Activated CD4-positive, alpha-beta T cell treated with anti-CD3 and anti-CD28 coated beads for 36 hours (primary cell): Measurements from ENCODE around the gene RHOU. TPM values are rescaled to one million over a fixed set of nuclear protein-coding genes. Genes with fewer than 3 reads are reported as not detected.
A peak's percentile ranks its signal among the peaks of the same experiment; 100 is the strongest.
"Not testable (repeated sequence)": the region's sequence is repeated elsewhere in the genome, so short reads cannot be mapped to it uniquely, and the experiment has no call there.

Experiments
- ATAC-seq: fragments of 200-7000 bp; cut with Tn5 transposase; one replicate; pipeline ENCODE4 v1.10.0; 2021; ENCODE audit warnings: mild to moderate bottlenecking, moderate library complexity
- CTCF ChIA-PET: fragments of 350-600 bp; sonication (Branson Sonifier 250); formaldehyde crosslinking; loops from one replicate; lab custom pipeline; 2021; ENCODE audit warnings: antibody characterized with exemption; lab: Charles Lee
- POLR2A ChIA-PET: fragments of 350-600 bp; sonication (Branson Sonifier 250); formaldehyde crosslinking; loops from one replicate; lab custom pipeline; 2021; ENCODE audit warnings: antibody characterized with exemption, inconsistent platforms; lab: Charles Lee
- DNase-seq: peaks from one replicate; pipeline ENCODE4 v3.0.0-alpha.2; 2020
- H3K27ac Mint-ChIP-seq: one replicate; pipeline ENCODE4 v1.8.0; 2021; ENCODE audit warnings: mixed read lengths
- H3K27me3 Mint-ChIP-seq: one replicate; pipeline ENCODE4 v1.8.0; 2021; ENCODE audit warnings: mixed read lengths
- H3K36me3 Mint-ChIP-seq: one replicate; pipeline ENCODE4 v1.8.0; 2021; ENCODE audit warnings: low read depth, mixed read lengths
- H3K4me1 Mint-ChIP-seq: one replicate; pipeline ENCODE4 v1.8.0; 2021; ENCODE audit warnings: mixed read lengths
- H3K4me3 Mint-ChIP-seq: one replicate; pipeline ENCODE4 v1.8.0; 2021; ENCODE audit warnings: mild to moderate bottlenecking, moderate library complexity, mixed read lengths
- H3K9me3 Mint-ChIP-seq: one replicate; pipeline ENCODE4 v1.8.0; 2021; ENCODE audit warnings: low read depth, mixed read lengths
- intact Hi-C, 2 experiments: fragments of 100-400 bp; cut with DNase I in 1 of 2; cut with micrococcal nuclease in 1 of 2; formaldehyde crosslinking; loops; one replicate each; pipeline versions ENCODE4 v1.14.2 to v1.15.1; 2022 to 2024; cut with DNase I, micrococcal nuclease
- total RNA-seq, 2 experiments: library from RNA; stranded (reverse); gene quantifications; one replicate each; pipeline ENCODE4 v1.2.3, GENCODE V29; 2021

Gene RHOU
- 1 to 10 TPM; 1.2 TPM for total RNA-seq

DNA sequence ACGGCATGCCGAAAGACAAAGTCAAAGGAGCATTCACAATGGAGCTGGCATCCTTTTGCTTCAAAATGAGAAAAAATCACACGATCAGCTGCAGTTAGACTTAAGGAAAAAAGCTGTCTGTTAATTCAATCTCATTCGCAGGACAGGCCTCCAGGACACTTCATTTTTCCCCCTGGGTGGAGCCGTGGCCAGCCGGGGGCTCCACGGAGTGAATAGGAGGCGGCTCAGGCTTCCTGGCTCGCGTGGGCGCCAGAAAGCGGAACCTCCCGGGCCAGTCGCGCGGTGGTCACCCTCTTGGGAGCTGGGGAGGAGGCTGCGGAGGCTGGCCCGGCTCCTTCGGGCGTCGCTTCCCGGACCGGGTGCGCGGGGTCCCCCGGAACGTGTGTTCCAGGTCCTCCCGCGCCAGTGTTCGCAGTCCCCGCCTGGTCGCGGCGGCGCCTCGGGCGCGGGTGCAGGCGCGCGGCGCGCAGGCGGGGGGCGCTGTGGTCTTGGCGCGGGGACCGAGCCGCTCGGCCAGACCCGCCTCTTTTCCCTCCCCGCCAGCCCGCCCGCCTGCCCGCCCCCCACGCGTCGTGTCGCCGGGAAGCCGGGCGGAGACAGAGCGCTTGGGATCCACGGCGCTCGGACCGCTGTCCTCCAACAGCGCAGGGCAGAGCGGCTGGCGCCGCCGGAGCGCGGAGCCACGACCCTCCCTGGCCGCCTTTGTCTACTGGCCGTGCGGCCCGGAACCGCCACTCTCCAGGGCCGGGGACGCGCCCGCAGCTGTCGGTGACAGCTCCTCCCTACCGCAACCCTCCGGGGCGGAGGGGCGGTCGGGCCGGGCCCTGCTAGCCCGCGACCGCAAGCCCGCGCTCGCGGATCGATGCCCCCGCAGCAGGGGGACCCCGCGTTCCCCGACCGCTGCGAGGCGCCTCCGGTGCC lies at the start of gene RHOU:
Gene RHOU, plus strand, starts transcription at position 599 of the 921 bp plus-strand sequence. Its CDS starts 264 bp downstream, at position 863.
- H3K9me3 Mint-ChIP-seq: no peaks in the 10 kb centered on the region
- CTCF ChIA-PET: interaction anchor here (0.5 to 2.7 kb wide), 16 partner anchors 10 to 516 kb away, joined by 3 to 24 read pairs (median 3); no protein-coding TSS in a partner anchor
- POLR2A ChIA-PET: no interaction called here
- DNase-seq: peak; percentile 82
- intact Hi-C loops: loop anchor here (1.0 to 10.0 kb wide), 6 partner anchors 57 to 492 kb away; no protein-coding TSS in a partner anchor
- H3K27me3 Mint-ChIP-seq: peaks cover 10% of the 10 kb centered on the region
- H3K4me1 Mint-ChIP-seq: peaks cover 8% of the 10 kb centered on the region
- H3K27ac Mint-ChIP-seq: no peak within 1 kb of the TSS
- H3K36me3 Mint-ChIP-seq: no peaks in the 10 kb centered on the region
- peak within 1 kb of the TSS; percentile 70 for H3K4me3 Mint-ChIP-seq
- peak; percentile 88 for ATAC-seq

DNA sequence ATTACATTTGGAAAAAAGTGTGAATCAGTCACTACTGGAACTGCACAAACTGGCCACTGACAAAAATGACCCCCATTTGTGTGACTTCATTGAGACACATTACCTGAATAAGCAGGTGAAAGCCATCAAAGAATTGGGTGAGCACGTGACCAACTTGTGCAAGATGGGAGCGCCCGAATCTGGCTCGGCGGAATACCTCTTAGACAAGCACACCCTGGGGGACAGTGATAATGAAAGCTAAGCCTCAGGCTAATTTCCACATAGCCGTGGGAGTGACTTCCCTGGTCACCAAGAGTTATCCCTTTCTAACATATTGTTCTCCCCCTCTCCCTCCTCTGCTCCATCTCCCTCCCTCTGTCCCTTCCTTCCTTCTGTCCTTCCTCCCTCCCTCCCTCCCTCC lies 47.7 kb upstream of the RHOU start:
- Mint-ChIP-seq H3K27me3 (peaks cover 3% of the 10 kb centered on the region), H3K4me3 (no peak overlapping the region), H3K4me1 (no peaks in the 10 kb centered on the region), H3K9me3 (no peaks in the 10 kb centered on the region), H3K36me3 (no peaks in the 10 kb centered on the region), H3K27ac (no peak overlapping the region)
- POLR2A ChIA-PET: no interaction called here
- intact Hi-C loops: no loop called here
- CTCF ChIA-PET: no interaction called here
- ATAC-seq (no peak), DNase-seq (no peak)

DNA sequence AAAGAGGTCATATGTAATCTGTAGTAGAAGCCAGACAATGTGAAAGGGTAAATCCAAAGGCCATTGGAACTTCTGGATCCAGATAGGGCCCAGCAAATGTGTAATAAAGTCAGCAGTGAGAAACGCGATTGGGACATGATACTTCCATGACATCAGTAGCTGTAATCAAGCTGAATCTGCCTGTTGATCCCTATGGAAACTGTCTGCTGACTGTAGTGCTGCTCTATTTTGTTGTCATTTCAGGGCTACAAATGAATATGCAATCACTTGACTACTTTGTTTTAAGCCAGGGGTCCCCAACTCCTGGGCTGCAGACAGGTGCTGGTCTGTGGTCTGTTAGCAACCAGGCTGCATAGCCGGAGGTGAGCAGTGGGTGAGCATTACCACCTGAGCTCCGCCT lies 46.0 kb upstream of the RHOU start:
- Mint-ChIP-seq H3K27me3 (no peaks in the 10 kb centered on the region), H3K4me1 (no peaks in the 10 kb centered on the region), H3K4me3 (no peak overlapping the region), H3K27ac (no peak overlapping the region), H3K9me3 (no peaks in the 10 kb centered on the region), H3K36me3 (no peaks in the 10 kb centered on the region)
- intact Hi-C loops: no loop called here
- ATAC-seq (no peak), DNase-seq (no peak)
- CTCF ChIA-PET: interaction anchor here (0.7 to 1.5 kb wide), 4 partner anchors 13 to 566 kb away, joined by 3 to 6 read pairs (median 4); no protein-coding TSS in a partner anchor
- POLR2A ChIA-PET: no interaction called here

DNA sequence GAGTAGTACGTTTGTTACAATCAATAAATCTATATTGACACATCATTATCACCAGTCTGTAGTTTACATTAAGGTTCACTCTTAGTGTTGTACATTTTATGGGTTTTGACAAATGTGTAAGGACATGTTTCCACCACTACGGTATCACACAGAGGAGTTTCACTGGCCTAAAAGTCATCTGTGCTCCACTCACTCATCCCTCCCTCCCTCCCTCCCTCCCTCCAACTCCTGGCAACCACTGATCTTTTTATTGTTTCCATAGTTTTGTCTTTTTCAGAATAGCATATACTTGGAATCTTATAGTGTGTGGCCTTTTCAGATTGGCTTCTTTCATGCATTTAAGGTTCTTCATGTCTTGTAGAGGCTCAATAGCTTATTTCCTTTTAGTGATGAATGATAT lies 44.1 kb upstream of the RHOU start:
- Mint-ChIP-seq H3K9me3 (no peaks in the 10 kb centered on the region), H3K4me3 (no peak overlapping the region), H3K36me3 (no peaks in the 10 kb centered on the region), H3K4me1 (peaks cover 10% of the 10 kb centered on the region), H3K27ac (no peak overlapping the region), H3K27me3 (no peaks in the 10 kb centered on the region)
- intact Hi-C loops: no loop called here
- POLR2A ChIA-PET: interaction anchor here (0.6 kb wide), 1 partner anchor 32 kb away, joined by 3 read pairs; no protein-coding TSS in a partner anchor
- CTCF ChIA-PET: interaction anchor here (3.7 kb wide), 1 partner anchor 536 kb away, joined by 21 read pairs; no protein-coding TSS in a partner anchor
- ATAC-seq (no peak), DNase-seq (no peak)

DNA sequence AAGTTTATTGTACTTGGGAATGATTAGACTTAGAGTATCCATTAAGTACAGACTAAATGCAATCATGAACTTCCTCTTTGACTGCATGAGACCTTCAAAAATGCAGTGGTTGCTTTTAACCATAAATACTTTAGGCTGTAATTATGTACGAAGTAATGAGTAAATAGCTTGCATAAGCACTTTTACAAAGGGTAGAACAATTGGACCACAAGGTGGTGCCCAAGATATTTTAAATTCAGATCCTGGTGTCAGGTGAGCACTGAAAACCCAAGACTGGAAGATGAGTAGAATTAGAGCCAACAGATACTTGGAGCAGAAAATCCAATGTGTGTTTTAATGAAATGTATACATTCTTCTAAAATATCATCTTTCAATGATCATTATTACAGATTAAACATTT lies 43.4 kb upstream of the RHOU start:
- POLR2A ChIA-PET: interaction anchor here (0.6 kb wide), 1 partner anchor 33 kb away, joined by 3 read pairs; no protein-coding TSS in a partner anchor
- Mint-ChIP-seq H3K9me3 (no peaks in the 10 kb centered on the region), H3K36me3 (no peaks in the 10 kb centered on the region), H3K27ac (no peak overlapping the region), H3K4me1 (peaks cover 10% of the 10 kb centered on the region), H3K4me3 (no peak overlapping the region), H3K27me3 (no peaks in the 10 kb centered on the region)
- CTCF ChIA-PET: interaction anchor here (3.7 kb wide), 1 partner anchor 535 kb away, joined by 21 read pairs; no protein-coding TSS in a partner anchor
- peak; percentile 30 for DNase-seq
- ATAC-seq: no peak
- intact Hi-C loops: loop anchor here (1.0 to 2.0 kb wide), 3 partner anchors 535 to 563 kb away; no protein-coding TSS in a partner anchor

DNA sequence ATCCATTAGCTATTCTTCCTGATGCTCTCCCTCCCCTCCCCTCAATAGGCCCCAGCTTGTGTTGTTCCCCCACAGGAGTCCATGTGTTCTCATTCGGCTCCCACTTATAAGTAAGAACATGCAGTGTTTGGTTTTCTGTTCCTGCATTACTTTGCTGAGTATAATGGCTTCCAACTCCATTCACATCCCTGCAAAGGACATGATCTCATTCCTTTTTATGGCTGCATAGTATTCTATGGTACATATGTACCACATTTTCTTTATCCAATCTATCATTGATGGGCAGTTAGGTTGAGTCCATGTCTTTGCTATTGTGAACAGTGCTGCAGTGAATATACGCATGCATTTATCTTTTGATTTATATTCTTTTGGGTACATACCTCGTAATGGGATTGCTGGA lies 40.8 kb upstream of the RHOU start:
- H3K9me3 Mint-ChIP-seq, H3K27ac Mint-ChIP-seq, H3K4me3 Mint-ChIP-seq, H3K36me3 Mint-ChIP-seq, intact Hi-C loops, POLR2A ChIA-PET, DNase-seq, H3K27me3 Mint-ChIP-seq, ATAC-seq: not testable (repeated sequence)
- CTCF ChIA-PET: interaction anchor here (1.5 to 3.7 kb wide), 2 partner anchors 10 to 533 kb away, joined by 4 to 21 read pairs; no protein-coding TSS in a partner anchor
- peaks cover 15% of the 10 kb centered on the region for H3K4me1 Mint-ChIP-seq

DNA sequence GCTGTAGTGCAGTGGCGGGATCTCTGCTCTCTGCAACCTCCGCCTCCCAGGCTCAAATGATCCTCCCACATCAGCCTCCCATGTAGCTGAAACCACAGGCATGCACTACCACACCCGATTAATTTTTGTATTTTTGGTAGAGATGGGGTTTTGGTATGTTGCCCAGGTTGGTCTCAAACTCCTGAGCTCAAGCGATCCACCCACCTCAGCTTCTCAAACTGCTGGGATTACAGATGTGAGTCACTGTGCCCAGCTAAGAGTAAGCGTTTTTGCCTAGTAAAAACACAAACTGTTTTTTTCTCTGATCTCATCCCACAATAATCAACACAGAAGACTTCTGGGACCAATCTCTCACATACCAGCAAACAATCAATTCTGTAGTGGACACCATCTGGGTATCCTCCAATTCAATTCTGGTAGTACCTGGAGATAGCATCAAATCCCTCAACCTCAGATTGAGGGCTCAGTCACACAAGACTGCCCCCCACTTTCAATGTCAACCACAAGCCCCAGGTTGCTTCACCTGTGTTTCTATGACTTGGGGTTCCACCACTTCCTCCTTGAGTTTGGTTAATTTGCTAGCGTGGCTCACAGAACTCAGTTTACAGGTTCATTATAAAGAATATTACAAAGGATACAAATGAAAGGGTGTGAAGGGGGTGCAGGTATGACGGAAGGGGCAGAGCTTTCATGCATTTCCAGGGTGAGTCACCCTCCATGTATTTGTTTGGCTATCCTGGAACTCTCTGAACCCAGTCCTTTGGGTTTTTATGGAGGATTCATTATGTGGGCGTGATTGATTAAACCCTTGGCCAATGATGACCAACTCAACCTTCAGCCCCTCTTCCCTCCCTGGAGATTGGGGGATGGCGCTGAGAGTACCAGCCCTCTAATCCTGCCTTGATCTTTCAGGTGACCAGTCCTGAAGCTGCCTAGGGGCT lies 40.0 kb upstream of the RHOU start:
- Mint-ChIP-seq H3K9me3 (no peaks in the 10 kb centered on the region), H3K4me1 (peaks cover 15% of the 10 kb centered on the region), H3K27me3 (no peaks in the 10 kb centered on the region), H3K4me3 (no peak overlapping the region), H3K36me3 (no peaks in the 10 kb centered on the region), H3K27ac (no peak overlapping the region)
- CTCF ChIA-PET: interaction anchor here (0.6 kb wide), 1 partner anchor 30 kb away, joined by 3 read pairs; no protein-coding TSS in a partner anchor
- intact Hi-C loops: no loop called here
- ATAC-seq: peak; percentile 55
- POLR2A ChIA-PET: no interaction called here
- DNase-seq: peak; percentile 20

DNA sequence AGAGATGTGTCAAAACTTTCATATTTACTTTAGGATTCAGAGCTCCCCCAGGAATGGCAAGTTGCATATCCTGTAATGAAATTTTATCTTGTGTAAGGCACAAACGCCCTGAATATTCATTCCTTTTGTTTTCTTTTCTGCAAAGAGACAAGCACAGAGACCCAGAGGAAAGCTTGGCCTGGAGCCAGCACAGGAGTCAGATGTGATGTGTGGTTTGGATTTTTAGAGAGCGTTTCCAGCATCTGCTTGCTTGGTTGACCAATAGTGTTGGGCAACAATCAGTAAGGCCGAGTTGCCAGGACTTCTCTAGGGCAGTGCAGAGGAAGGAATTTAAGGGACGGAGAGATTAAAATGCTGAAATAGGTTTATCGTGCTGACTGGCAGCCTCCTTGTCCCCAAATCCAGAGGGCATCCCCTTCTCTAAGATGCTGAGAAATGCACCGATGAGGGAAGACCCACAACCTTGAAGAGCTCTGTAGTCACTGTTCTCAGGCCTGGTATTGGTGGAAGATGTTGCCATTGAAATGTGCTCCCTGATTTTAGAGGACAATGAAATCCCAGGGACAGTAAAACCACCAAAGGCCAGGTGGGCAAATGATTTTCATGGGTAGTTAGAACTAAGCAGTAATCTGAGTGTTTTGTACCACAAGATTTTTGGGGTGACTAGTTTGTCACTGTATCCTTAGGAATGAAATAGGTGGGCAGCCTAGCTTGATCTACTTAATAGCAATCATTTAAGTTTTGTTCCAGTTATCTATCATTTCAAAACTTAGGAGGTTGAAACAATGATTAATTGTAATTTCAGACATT lies 37.9 kb upstream of the RHOU start:
- Mint-ChIP-seq H3K9me3 (peaks cover 2% of the 10 kb centered on the region), H3K4me1 (peaks cover 15% of the 10 kb centered on the region), H3K27ac (no peak overlapping the region), H3K4me3 (no peak overlapping the region), H3K27me3 (no peaks in the 10 kb centered on the region), H3K36me3 (no peaks in the 10 kb centered on the region)
- intact Hi-C loops: no loop called here
- ChIA-PET POLR2A (no interaction called here), CTCF (interaction anchor here (0.7 kb wide), 1 partner anchor 559 kb away, joined by 4 read pairs; no protein-coding TSS in a partner anchor)
- DNase-seq (peak; percentile 10), ATAC-seq (no peak)

DNA sequence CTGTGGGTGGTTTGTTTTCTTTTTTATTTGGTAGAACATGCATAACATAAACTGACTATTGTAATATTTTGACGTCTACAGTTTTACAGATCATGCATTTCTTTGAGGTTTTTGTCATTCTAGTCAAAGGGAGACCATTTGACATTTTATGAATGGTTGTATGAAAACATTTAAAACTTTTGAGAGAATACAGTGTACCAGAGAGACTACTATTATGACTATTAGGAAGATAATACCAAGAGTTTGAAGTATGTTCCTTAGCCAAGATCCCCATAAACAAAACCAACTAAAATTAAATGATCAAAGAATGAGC lies 37.3 kb upstream of the RHOU start:
- POLR2A ChIA-PET: no interaction called here
- no peak overlapping the region for H3K27ac Mint-ChIP-seq
- CTCF ChIA-PET: interaction anchor here (0.7 kb wide), 1 partner anchor 558 kb away, joined by 4 read pairs; no protein-coding TSS in a partner anchor
- no peak for DNase-seq
- peaks cover 15% of the 10 kb centered on the region for H3K4me1 Mint-ChIP-seq
- no peaks in the 10 kb centered on the region for H3K36me3 Mint-ChIP-seq
- peaks cover 4% of the 10 kb centered on the region for H3K9me3 Mint-ChIP-seq
- H3K27me3 Mint-ChIP-seq: no peaks in the 10 kb centered on the region
- peak; percentile 26 for ATAC-seq
- intact Hi-C loops: no loop called here
- H3K4me3 Mint-ChIP-seq: no peak overlapping the region

DNA sequence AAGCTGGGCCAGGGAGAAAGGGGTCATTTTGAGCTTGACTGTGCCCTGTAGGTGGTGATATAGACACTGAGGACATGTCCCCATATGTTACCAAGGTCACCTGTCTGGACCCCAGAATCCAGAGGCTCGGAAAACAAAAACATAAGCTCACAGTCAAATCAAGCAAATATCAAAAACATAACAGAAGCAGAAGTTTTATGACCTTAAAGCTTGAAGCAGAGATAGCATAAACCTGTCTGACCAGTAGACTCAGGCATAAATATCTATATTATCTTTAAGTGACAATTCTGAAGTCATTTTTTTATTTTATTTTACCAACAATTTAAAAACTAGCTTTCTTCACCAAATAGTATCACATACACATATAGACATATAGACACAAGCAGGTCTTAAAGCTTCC lies 32.8 kb upstream of the RHOU start:
- H3K9me3 Mint-ChIP-seq: peaks cover 4% of the 10 kb centered on the region
- CTCF ChIA-PET: interaction anchor here (0.7 to 1.8 kb wide), 6 partner anchors 9 to 760 kb away, joined by 3 to 6 read pairs (median 4); no protein-coding TSS in a partner anchor

More for the DNA sequence above, 32.8 kb upstream of the RHOU start:
- no peak for DNase-seq
- Mint-ChIP-seq H3K27me3 (no peaks in the 10 kb centered on the region), H3K36me3 (no peaks in the 10 kb centered on the region), H3K4me3 (no peak overlapping the region), H3K4me1 (peaks cover 5% of the 10 kb centered on the region), H3K27ac (no peak overlapping the region)
- POLR2A ChIA-PET: interaction anchor here (0.5 kb wide), 1 partner anchor 129 kb away, joined by 3 read pairs; no protein-coding TSS in a partner anchor
- intact Hi-C loops: no loop called here
- ATAC-seq: no peak
